Brain microvascular endothelial cell (primary cell): Measurements from ENCODE around the gene SYVN1.

Experiments used
- DNase-seq: peaks from one replicate; pipeline ENCODE4 v3.0.0-alpha.2; 2020
- H3K27ac ChIP-seq: fragments of 250-450 bp; sonication (Bioruptor Pico); 2 replicates; pipeline ENCODE4 v1.5.1; 2020; ENCODE audit warnings: mild to moderate bottlenecking, moderate library complexity
- H3K27me3 ChIP-seq: fragments of 250-450 bp; sonication (Bioruptor Pico); replicated peaks from 2 replicates; pipeline ENCODE4 v1.5.1; 2020; ENCODE audit warnings: mild to moderate bottlenecking
- H3K36me3 ChIP-seq: fragments of 250-450 bp; sonication (Bioruptor Pico); replicated peaks from 2 replicates; pipeline ENCODE4 v1.5.1; 2020; ENCODE audit warnings: mild to moderate bottlenecking
- H3K4me3 ChIP-seq: 2 replicates; pipeline ENCODE4 v1.5.1; 2011; ENCODE audit warnings: low read depth, mild to moderate bottlenecking, control low read depth, low read length, moderate library complexity
- in situ Hi-C: cut with HindIII; loops from 2 replicates; pipeline ENCODE4 v1.10.0; 2017; ENCODE audit warnings: low sequenced_read_pairs, low pct_ligation_motif_present
- TF ChIP-seq, protein P1 (sequence below): IDR thresholded peaks from 2 replicates; pipeline ENCODE4 v1.5.1; 2011; ENCODE audit warnings: low read depth, mild to moderate bottlenecking, moderate library complexity, low read length, control low read depth, inconsistent platforms; ENCODE audit errors: missing control alignments

The SYVN1 gene

GRCh38 chr11:65116370-65117205 lies 17.7 kb downstream of the SYVN1 start:
- peak overlapping the region; percentile 87 for H3K4me3 ChIP-seq
- no peaks in the 10 kb centered on the region for H3K27me3 ChIP-seq
- H3K36me3 ChIP-seq, result peaks cover 38% of the 10 kb centered on the region
- DNase-seq, result no peak
- H3K27ac ChIP-seq, result peak overlapping the region; percentile 85
- TF ChIP-seq, protein P1, sequence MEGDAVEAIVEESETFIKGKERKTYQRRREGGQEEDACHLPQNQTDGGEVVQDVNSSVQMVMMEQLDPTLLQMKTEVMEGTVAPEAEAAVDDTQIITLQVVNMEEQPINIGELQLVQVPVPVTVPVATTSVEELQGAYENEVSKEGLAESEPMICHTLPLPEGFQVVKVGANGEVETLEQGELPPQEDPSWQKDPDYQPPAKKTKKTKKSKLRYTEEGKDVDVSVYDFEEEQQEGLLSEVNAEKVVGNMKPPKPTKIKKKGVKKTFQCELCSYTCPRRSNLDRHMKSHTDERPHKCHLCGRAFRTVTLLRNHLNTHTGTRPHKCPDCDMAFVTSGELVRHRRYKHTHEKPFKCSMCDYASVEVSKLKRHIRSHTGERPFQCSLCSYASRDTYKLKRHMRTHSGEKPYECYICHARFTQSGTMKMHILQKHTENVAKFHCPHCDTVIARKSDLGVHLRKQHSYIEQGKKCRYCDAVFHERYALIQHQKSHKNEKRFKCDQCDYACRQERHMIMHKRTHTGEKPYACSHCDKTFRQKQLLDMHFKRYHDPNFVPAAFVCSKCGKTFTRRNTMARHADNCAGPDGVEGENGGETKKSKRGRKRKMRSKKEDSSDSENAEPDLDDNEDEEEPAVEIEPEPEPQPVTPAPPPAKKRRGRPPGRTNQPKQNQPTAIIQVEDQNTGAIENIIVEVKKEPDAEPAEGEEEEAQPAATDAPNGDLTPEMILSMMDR, result no peak
- in situ Hi-C loops, result no loop called here

DNA sequence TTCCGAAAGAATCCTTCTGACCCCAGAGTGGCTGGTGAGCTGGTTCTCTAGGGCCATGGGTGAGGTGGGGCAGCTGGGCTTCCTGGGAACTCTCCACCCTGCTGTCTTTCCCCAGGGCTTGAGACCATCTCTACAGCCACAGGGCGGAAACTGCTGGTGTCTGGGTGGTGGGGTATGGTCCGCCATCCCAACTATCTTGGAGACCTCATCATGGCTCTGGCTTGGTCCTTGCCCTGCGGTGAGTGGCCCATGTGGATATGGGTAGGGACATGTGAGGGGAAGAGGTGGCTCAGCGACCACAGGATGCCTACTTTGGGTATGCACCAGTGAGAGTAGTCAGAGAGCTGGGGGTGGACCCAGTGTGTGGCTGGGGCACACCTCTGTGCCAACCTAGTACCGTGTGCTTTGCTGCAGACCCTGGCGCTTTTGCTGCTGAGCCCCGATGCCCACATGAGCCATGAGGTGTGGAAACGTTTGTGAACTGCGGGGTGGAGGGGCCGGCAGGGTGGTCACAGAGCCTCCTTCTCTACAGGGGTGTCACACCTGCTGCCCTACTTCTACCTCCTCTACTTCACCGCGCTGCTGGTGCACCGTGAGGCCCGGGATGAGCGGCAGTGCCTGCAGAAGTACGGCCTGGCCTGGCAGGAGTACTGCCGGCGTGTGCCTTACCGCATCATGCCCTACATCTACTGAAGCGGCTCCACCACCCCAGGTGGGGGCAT lies 18.8 kb downstream of the SYVN1 start:
- DNase-seq, result no peak
- in situ Hi-C loops, result no loop called here
- Histone ChIP-seq H3K4me3 (no peak overlapping the region), H3K27me3 (no peaks in the 10 kb centered on the region), H3K36me3 (peaks cover 33% of the 10 kb centered on the region), H3K27ac (no peak overlapping the region)
- TF ChIP-seq, protein P1, result no peak

GRCh38 chr11:65114538-65115171 lies 19.7 kb downstream of the SYVN1 start:
- TF ChIP-seq, protein P1, result no peak
- Histone ChIP-seq H3K27ac (no peak overlapping the region), H3K36me3 (peaks cover 24% of the 10 kb centered on the region), H3K27me3 (no peaks in the 10 kb centered on the region), H3K4me3 (no peak overlapping the region)
- in situ Hi-C loops, result no loop called here
- no peak for DNase-seq

DNA sequence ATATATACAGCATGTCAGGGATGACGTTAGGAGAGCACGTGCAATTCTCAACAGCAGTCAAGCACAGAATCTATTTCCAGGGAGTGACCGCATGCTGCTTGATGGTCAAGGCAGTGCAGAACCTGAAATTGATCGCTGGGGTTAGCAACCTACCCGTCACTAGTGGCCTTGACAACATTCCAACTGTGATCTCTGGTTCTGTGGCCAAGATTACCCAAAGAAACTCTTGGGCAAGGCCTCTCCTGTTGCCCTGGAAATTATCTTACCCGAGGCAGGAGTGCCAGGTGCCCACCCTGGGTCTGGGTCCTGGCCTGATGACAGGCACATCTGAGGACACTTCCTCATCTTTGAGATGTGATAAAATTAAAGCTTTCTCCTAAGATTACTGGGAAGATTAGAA lies 20.5 kb downstream of the SYVN1 start:
- H3K27ac ChIP-seq, result no peak overlapping the region
- in situ Hi-C loops, result no loop called here
- TF ChIP-seq, protein P1, result no peak

GRCh38 chr11:65113361-65113756 lies 21.0 kb downstream of the SYVN1 start:
- Histone ChIP-seq H3K4me3 (peak overlapping the region; percentile 56), H3K27ac (no peak overlapping the region), H3K27me3 (no peaks in the 10 kb centered on the region), H3K36me3 (peaks cover 15% of the 10 kb centered on the region)
- in situ Hi-C loops, result no loop called here
- DNase-seq, result no peak
- TF ChIP-seq, protein P1, result no peak

More for the DNA sequence above, 20.5 kb downstream of the SYVN1 start:
- H3K36me3 ChIP-seq, result peaks cover 19% of the 10 kb centered on the region
- DNase-seq, result no peak
- H3K27me3 ChIP-seq, result no peaks in the 10 kb centered on the region
- no peak overlapping the region for H3K4me3 ChIP-seq
